Gastrocnemius medialis (tissue), 4 donors: Measurements from ENCODE around the gene MICU1.

Source experiments
- POLR2A ChIP-seq, 2 donors: fragments of 450-650 bp; IDR thresholded peaks; one replicate each; pipeline ENCODE4 v1.6.1; 2017; ENCODE audit warnings: antibody characterized with exemption in 2 of 2, mild to moderate bottlenecking in 2 of 2, moderate library complexity in 2 of 2
- TF ChIP-seq, protein P1 (sequence below), 5 experiments: fragments of 450-650 bp in 3 of 5; fragments of 200-600 bp in 2 of 5; sonication (generic) in 2 of 5; IDR thresholded peaks in 4 of 5; conservative IDR thresholded peaks in 1 of 5; 1 replicate in 4 of 5; 2 replicates in 1 of 5; pipeline ENCODE4 v1.5.1; 2016 to 2019; ENCODE audit warnings: antibody characterized with exemption in 5 of 5, mild to moderate bottlenecking in 3 of 5, moderate library complexity in 3 of 5

DNA sequence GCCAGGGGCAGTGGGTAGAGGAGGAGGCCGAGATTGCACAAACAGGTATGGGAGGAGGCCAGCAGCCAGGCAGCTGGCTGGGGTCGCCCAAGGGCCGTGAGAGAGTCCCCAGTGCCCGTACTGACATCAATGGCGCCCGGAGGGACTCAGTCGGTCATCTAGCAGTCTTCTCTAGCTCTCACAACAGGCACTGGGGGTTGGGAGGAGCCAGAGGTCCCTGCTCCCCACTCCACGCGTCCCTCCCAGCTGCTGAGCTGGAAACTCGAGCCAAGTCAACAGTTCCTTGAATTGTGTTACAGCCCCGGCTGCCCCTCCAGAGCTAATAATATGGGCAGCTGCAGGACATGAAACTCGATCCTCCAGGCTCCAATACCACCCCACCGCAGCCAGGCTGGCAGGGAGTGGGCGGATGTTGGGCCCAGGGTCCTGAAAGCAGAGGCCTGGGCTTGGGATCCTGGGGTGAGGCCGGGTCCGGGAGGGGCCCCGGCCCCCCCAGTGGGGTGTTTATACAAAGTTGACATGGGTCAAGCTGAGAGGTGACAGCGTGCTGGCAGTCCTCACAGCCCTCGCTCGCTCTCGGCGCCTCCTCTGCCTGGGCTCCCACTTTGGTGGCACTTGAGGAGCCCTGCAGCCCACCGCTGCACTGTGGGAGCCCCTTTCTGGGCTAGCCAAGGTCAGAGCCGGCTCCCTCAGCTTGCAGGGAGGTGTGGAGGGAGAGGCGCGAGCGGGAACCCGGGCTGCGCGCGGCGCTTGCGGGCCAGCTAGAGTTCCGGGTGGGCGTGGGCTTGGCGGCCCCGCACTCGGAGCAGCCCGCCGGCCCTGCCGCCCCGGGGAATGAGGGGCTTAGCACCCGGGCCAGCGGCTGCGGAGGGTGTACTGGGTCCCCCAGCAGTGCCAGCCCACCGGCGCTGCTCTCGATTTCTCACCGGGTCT, 300.4 kb downstream of the MICU1 start:
- TF ChIP-seq, protein P1, sequence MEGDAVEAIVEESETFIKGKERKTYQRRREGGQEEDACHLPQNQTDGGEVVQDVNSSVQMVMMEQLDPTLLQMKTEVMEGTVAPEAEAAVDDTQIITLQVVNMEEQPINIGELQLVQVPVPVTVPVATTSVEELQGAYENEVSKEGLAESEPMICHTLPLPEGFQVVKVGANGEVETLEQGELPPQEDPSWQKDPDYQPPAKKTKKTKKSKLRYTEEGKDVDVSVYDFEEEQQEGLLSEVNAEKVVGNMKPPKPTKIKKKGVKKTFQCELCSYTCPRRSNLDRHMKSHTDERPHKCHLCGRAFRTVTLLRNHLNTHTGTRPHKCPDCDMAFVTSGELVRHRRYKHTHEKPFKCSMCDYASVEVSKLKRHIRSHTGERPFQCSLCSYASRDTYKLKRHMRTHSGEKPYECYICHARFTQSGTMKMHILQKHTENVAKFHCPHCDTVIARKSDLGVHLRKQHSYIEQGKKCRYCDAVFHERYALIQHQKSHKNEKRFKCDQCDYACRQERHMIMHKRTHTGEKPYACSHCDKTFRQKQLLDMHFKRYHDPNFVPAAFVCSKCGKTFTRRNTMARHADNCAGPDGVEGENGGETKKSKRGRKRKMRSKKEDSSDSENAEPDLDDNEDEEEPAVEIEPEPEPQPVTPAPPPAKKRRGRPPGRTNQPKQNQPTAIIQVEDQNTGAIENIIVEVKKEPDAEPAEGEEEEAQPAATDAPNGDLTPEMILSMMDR (IDR thresholded peaks at IDR 0.05 in 4 of 5, conservative IDR thresholded peaks at IDR 0.05 in 1 of 5): peak in 2 of 5 experiments; percentile 10 to 29
- TF ChIP-seq POLR2A (IDR thresholded peaks at IDR 0.05): peak; percentile 56 to 78
